Activated CD4-positive, alpha-beta T cell treated with anti-CD3 and anti-CD28 coated beads, Interleukin-2, amount 50 U/mL, for 24 hours (primary cell): ENCODE results near the gene TAS1R2.
"Not testable (repeated sequence)": the region's sequence is repeated elsewhere in the genome, so short reads cannot be mapped to it uniquely, and the experiment has no call there.

Experiments used
- DNase-seq, 2 donors: peaks; one replicate each; pipeline ENCODE4 v3.0.0-alpha.2; 2020; ENCODE audit warnings: low read depth in 1 of 2, low spot score in 1 of 2

The TAS1R2 gene

DNA sequence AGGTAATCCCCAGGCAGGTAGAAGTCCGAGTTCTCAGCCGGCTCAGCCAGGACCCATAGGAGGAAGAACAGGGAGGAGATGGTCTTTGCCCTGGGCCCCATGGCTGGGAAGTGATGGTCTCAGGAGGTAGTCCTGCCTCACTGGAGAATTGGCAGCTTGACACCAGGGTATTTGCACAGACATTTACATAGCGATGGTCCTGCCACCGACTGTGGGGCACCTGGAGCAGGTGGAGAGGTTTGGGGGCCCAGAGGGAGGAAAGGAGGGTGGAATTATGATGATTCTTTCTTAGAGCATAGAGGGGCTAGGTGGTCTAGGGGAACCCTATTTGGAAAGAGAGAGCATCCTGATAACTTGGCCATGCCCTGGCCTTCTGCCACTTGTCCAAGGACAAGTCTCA lies at the start of gene TAS1R2:
TSS of gene TAS1R2 (minus strand) at position 101 of the 400 bp plus-strand sequence. CDS start at position 101, 0 bp downstream.
- DNase-seq, result no peak

DNA sequence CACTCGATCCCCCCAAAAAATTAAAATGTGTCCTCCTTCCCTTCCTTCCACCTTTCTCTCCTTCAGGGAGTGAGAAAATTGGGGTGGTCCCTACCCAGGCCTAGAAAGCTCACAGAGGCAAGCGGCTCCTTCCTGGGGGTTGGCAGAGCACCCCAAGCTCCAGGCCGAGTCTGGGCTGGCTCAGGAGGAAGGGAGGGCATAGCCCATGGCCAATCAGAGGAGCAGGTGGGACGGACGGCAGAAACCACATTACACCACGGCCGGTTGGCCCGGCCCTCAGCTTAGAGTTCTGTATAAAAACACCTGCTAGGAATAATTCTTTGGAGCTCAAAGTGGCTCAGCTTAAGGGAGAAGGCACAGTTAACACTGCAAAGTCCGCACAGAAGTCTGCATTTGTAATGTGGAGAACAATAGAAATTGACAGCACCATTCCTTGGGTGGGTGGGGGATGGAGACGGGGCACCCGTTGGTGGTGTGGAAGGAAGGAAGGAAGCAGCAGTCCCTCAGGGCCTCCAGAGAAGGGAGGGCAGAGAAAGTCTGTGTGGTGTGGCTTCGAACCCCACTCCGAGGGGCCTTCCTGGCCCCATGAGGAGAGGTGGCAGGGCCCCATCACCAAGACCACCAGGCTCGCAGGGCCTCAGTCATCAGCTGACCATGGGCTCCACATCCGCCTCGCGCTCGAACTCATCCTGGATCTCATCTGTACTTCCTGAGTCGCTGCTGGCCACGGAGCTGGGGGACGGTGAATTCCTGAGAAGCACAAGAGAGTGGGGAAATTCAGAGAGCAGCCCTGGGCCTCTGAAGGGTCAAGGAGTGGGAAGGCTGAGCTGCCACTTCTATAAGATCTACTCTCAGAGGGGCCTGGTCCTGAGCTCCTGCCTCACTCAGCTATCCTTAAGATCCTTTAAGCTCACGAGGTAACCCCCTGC lies 48.7 kb upstream of the TAS1R2 start:
- no peak for DNase-seq

DNA sequence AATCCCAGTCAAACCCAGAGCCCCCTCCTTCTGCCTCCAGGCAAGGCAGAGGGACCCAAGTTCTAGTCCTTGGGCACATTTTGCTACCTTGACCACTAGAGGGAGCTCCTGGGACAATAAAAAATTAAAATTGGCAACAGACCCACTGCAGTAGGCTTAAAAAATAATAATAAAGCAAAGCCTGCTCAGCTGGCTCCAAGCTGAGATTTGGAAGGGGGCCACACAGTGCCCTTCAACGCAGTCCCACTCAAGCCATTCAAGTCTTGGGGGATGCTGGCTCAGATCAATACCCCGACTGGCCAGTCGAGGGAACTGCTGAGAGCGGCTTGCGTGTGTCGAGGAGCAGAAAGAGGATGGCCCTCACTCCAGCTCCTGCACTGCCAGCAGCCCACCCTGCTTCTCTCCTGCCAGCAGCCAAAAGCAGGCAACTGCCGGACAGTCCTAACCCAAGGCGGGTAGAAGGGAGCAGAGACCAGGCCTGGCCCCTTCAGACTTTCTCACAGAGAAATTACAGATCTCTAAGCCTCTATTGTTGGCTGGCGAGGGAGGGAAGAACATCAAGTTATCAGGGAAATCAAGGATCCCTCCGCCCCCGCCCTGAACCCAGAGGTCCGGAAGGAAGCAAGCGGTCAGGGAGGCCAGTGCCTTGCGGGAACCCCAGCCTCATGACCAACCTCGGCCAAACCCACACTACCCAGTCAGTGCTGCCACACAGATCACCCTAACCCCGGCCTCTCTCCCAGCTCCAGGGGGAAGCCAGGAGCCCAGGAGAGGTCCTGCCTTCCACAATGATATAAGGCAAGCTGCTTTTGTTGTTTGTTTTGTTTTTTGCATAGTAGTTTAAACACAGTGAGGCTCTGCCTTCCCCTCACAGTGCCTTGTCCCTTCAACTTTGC lies 47.8 kb upstream of the TAS1R2 start:
- DNase-seq, result peak; percentile 19 to 58

DNA sequence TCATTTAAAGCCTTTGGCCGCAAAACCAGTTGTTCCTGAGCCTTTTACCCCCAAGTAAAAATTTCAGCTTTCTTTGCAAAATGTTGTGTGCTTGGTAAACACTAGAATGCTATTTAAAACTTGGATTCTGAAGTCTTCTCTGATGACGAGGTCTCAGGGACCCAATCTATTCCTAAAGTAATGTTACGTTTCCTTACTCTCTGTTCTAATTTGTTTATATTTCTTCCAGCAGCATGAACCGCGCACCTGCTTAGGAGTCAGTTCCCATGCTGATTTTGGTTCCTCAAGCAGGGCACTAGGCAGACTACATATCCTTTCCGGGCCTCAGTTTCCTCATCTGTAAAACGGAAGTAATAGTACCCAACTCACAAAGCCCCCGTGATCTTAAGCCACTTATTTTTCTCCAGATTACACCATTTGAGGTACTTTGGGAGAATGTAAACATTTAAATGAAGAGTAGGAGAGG lies 43.9 kb upstream of the TAS1R2 start:
- no peak for DNase-seq

DNA sequence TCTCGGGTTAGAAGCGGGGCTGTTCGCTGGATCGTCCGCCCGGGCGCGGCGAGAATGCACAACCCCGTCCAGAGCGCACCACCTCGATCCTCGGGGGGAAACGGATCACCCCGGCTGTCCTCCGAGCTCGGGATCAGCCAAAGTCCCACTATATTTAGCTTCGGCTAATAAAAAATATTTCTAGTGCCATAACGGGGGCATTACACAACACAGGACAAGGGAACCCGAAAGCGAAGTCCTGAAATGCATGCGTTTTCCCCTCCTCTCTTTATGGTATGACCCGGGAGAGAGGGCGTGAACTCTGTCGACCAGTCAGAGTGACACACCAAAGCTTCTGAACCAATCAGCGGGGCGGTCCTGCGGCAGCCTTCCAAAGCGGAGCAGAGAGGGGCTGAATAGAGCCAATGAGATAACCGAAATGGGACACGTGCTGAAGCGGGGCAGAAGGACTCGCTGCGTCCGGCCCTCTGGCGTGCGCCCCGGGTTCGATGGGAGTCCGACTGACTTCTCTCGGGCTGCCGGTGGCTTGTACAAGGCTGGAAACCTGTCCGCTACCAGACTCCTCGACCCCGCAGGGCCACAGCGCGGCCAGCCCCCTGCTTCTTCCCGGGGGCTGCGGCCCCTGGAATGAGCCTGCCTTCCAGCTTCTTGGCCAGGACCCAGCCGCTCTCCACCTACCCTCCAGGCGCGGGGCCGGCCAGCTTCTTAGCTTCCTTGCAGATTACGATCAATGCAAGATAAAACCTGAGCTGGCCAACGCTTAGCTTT lies 43.2 kb upstream of the TAS1R2 start, which contains the start of gene ALDH4A1:
TSS of gene ALDH4A1 (minus strand) at position 33 of the 768 bp plus-strand sequence. CDS start at position 1, 32 bp downstream.
- DNase-seq, result peak; percentile 69 to 92

DNA sequence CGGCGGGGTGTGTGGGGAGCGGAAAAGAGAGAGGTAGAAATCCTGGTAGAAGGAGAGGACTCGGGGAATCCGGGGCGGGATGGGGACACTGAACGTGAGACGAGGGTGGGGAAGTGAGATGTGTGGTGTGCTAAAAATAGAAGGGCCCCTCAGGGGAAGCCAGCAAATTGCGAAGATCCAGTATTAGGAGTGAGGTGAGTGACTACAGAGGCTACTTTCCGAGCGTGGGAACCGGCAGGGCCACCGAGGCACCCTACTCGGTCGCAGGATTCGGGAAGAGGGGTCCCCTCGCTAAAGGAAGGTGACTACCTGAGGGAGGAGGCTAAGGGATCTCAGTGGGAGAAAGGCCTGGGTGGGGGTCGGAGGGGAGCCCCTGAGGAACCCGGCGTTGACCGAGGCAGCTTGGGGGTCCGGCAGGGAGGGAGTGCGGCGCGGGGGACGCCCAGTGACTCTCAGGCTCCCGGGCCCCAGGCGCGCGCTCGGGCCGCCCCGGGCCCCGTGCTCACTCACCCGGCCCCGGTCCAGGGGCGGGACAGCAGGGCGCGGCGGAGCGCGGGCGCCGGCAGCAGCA lies 42.6 kb upstream of the TAS1R2 start:
- DNase-seq, result no peak

DNA sequence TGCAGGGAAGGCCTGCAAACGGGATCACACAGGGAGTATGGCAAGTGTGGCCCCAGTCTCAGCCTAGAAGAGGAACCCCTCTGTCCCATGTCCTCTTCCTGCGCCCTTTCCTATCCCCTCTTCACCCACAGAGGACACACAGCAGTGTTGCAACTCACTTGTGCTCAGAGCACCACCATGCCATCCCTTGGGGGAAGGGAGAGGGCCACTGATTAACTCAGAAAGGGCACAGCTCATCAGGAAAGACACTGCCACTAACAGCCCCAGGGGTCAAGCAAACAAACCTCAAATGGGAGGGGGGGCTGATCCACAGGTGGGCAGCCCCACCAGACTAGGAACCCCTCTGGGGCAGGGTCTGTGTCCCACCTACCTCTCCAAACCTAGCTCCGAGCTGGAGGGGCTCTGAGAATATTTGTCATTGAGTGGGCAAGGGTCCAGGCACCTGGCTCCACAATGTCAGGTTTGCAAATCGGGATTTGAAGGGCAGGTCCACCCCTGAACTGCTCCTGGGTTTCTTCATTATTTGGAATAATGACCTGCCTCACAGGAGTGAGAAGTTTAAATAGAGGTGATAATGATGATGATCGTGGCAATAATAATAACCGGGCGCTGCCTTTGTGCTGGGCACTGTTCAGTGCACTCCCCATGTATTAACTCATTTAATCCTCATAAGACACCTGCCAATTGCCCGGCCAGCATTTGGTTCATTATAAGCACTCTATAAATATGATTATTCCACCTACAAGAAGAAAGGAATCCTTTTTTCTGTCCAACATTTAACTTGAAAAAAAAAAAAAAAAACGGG lies 41.9 kb upstream of the TAS1R2 start:
- no peak for DNase-seq

DNA sequence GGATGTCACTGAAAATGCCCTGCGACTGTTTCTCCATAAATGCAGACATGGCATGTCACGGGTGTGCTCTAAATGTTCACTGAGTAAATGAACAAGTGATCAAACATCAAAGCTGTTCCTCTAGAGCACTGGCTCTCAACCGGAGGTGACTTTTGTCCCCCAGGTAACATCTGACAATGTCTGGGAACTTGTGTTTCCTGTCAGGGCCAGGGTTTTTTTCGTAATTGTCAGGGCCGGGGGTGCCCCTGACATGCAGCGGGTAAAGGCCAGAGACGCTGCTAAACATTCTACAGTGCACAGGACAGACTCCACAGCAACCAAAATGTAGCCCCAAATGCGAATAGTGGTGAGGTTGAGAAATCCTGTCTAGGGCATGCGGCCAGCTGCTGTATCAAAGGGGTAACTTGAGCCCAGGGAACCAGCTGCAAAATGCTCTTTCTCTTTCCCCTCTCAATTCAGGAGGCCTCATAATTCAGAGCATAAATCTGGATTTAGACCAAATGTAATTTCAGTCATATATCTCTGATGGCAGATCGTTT lies 40.9 kb upstream of the TAS1R2 start:
- no peak for DNase-seq

DNA sequence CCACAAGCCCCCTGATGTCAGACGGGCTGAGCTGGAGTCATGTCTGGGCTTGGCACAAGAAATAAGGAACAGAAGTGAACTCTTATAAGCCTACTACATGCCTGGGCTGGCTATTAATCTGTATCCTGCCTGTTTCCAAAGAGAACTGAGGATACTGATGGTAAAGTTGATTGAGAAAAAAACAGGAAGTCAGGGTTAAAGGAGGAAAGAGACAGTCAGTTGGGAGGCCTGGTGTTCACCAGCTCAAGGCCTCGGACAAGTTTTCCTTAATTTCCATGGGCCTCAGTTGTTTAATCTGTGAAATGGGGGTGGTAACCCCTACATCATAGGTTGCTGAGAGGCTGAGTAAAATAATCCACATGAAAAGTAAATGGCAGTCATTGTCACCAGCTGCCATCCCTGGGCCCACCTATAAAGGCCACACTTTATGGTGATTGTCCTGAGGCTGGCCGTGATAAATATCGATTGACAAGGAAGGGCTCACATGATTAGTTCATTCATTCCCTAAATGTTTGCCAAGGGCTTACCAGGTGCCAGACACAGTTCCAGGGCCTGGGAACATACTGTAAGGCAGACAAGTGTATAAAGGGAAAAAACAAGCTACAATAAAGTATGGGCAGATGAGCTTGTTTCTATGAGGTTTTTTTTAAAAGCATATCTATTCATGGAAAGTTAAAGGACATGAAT lies 40.0 kb upstream of the TAS1R2 start:
- no peak for DNase-seq

DNA sequence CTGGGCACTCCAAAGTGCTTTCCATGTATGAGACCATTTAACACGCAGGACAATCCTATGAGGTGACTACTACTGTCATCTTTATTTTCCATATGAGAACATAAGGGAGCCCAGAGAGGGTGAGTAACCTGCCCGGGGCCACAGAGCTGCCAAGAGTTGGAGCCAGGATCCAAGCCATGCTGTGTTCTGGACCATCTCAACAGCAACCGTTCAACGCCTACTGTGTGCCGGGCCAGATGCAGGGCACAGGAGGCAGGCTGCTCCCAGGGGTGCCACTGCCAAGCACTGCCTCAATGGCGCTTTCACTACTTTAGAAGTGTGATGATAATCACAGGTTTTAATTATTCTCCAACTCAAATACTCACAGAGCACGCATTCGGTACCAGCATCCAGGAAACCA lies 39.1 kb upstream of the TAS1R2 start:
- DNase-seq, result no peak

DNA sequence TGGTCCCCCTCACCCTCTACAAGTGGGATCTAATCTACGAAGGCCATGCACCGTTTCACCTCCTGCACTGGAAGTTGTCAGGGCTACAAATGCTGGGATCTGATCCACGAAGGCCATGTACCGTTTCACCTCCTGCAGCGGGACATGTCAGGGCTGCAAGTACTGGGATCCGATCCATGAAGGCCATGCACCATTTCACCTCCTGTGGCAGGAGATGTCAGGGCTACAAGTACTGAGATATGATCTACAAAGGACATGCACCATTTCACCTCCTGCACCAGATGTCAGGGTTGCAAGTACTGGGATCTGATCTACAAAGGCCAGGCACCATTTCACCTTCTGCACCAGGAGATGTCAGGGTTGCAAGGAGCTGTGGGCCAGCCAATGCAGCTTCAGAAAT lies 35.9 kb upstream of the TAS1R2 start:
- DNase-seq, result no peak

DNA sequence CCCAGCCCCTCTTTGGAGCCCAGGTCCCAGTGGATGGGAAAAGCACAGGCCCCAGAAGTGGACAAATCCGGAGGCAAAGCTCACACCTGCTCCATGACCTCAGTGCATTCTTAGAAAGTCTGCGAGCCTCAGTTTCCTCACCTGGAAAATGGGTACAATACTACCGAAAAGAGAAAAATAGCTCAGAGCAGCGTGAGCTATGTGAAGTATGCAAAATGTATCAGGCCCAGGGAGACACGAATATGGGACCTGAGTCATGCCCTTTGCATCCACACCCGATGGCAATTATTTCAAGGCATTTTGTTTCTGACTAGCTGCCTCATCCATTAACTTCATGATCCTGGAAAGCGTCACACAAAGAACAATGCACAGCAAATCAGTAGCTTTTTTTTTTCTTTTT lies 33.7 kb upstream of the TAS1R2 start:
- DNase-seq, result no peak

DNA sequence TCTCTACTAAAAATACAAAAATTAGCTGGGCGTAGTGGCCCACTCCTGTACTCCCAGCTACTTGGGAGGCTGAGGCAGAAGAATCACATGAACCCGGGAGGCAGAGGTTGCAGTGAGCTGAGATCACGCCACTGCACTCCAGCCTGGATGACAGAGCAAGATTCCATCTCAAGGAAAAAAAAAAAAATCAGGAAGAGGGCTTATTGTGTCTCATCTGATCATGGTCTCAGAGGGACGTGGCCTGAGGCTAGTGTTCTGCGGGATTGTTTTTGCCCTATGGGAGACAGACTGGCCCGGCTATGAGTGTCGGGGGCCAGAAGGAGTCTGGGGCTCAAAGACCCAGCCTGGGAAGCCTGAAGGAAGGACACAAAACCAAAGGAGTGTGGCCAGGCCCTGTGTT lies 32.4 kb upstream of the TAS1R2 start:
- not testable (repeated sequence) for DNase-seq

DNA sequence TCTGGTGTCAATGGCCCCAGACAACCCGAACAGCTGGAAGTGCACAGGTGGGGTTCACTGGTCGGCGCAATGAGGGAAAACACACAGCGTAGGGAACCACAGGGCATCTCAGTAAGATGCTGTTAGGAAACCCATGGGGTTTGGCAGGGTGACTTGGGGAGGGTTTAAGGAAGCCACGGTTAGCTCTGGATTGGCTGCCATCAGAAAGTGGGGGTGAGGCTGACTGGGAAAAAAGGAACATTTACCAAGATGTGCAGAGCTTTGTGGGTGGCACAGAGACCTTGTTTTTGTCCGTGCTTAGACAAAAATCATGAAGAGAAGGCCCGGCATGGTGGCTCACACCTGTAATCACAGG lies 31.9 kb upstream of the TAS1R2 start:
- DNase-seq, result no peak

DNA sequence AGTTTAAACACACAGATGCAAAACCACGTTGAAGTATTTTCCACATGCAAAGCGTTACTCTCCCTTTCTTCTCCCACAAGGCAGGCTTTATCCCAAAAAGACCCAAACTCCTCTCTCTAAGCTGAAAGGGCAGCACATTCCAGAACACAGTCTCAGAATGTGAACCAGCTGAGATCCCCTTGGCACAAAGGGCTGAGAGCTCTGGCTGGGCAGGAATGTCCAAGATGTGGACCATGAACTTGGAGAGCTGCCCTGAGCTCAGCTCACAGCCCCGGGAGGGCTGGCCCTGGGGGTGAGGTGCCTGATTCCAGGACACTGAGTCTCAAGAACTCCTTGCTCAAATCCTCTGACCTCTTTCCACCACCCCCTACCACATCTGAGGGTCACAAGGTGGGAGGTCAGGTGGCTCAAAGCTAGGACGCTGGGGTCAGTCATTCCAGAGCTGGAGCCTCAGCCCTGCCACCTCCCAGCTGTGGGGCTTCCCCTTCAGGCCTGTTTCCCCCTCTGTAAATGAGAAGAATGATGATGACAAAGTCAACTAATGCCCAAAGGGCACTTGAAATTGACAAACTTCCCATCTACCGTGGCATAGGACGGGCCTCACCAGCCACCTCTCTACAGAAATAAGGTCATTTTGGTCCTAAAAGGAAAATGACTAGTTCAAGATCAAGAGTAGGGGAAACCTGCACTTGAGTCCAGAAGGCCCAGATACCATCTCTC lies 31.4 kb upstream of the TAS1R2 start:
- no peak for DNase-seq

DNA sequence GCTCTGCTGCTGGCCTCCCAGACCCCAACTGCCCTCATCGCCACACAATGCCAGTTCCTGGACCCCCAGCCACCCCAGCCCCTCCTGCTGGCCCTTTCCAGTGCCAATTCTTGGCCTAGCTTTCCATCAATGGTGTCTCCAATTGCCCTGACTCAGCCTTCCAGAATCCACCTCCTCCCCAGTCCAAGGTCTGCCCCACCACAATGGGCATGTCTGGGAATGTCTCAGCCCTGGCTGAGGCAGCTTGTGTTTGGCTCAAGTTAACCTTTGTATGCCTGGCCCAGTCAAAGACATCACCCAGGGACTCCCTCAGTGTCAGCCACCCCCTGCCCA lies 26.5 kb upstream of the TAS1R2 start:
- no peak for DNase-seq

DNA sequence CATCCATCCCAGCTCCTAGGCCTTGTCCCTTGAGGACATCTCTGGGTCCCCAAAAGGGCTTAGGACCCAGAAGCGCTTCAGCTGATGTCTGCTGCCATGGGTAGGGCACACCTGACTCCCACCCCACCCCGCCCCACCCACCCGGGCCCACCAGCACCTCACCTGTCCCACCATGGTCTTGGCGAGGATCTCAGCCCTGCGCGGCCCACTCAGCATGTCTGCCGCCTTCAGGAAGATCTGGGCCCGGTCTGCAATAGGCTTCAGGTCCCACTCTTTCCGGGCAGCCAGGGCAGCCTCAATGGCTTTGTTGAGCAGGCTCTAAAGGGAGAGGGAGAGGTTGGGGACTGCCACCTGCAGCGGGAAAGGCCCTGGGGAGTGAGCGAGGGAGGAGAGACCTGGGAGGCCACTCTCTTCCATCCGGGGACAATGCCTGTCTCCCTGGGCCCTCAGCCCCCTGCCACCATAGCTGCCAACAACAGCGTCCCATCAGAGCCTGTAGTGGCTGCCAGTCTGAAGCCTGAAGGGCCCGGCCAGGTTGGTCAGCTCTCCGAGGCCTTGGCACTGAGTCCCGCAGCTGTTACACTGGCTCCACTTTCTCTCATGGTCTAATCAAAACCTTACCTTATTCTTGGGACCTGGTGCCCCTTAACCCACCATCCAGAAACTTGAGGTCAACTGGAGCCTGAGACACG lies 26.0 kb upstream of the TAS1R2 start:
- DNase-seq, result no peak

DNA sequence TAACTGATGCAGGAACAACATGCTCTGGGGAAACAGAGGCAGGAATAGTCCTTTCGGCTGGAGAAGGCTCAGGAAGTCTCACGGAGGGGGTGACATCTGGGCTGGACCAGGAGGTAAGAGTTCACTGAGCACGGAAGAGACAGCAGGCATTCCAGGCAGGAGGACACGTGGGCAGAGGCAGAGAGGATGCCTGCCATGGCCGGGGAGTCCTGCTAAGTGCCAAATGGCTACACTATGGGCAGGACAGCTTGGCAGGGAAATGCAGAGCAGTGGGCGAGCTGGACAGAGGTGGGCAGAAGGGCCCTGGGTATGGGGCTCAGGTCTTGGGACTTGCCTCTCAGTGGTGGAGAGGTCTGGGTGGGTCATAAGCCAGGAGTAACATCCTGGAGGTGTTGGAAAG lies 25.3 kb upstream of the TAS1R2 start:
- DNase-seq, result no peak
